GM19023 (cell line): Measurements from ENCODE around the gene DDI2.
A peak's percentile ranks its signal among the peaks of the same experiment; 100 is the strongest.

Experiments used
- ATAC-seq: cut with Tn5 transposase; IDR thresholded peaks from one replicate; pipeline ENCODE4 v1.9.1; 2021; ENCODE audit warnings: mild to moderate bottlenecking, moderate library complexity; ENCODE audit not compliant: unreplicated experiment

Gene DDI2

GRCh38 chr1:15605398-15606383 is 11.6 kb upstream of the DDI2 start:
- no peak for ATAC-seq

- no peak for ATAC-seq
Measured at GRCh38 chr1:15609631-15610030, 7.6 kb upstream of the DDI2 start.

GRCh38 chr1:15610167-15610566 is 7.1 kb upstream of the DDI2 start:
- ATAC-seq: no peak

GRCh38 chr1:15616373-15617172 is 685 bp upstream of the DDI2 start:
- ATAC-seq: peak; percentile 4

GRCh38 chr1:15618077-15618654 is 908 bp downstream of the DDI2 start:
- ATAC-seq: no peak

- ATAC-seq: no peak
Measured at GRCh38 chr1:15618655-15619525, 1.6 kb downstream of the DDI2 start.

GRCh38 chr1:15620155-15620545 is 2.9 kb downstream of the DDI2 start:
- no peak for ATAC-seq

- no peak for ATAC-seq
Measured at GRCh38 chr1:15620902-15621682, 3.8 kb downstream of the DDI2 start.

GRCh38 chr1:15621975-15622374 is 4.7 kb downstream of the DDI2 start:
- no peak for ATAC-seq

- no peak for ATAC-seq
Measured at GRCh38 chr1:15622712-15623373, 5.6 kb downstream of the DDI2 start.

- no peak for ATAC-seq
Measured at GRCh38 chr1:15623435-15623834, 6.2 kb downstream of the DDI2 start.

- no peak for ATAC-seq
Measured at GRCh38 chr1:15624133-15624714, 7.0 kb downstream of the DDI2 start.

GRCh38 chr1:15625056-15625917 is 8.0 kb downstream of the DDI2 start:
- no peak for ATAC-seq

- no peak for ATAC-seq
Measured at GRCh38 chr1:15626269-15626950, 9.2 kb downstream of the DDI2 start.

- no peak for ATAC-seq
Measured at GRCh38 chr1:15627343-15627988, 10.2 kb downstream of the DDI2 start.

- no peak for ATAC-seq
Measured at GRCh38 chr1:15628003-15628402, 10.7 kb downstream of the DDI2 start.
